Fibroblast of gingiva (primary cell): Measurements from ENCODE around the gene CEP131.
A peak's percentile ranks its signal among the peaks of the same experiment; 100 is the strongest.

Experiments
- DNase-seq: peaks from one replicate; pipeline ENCODE4 v3.0.0-alpha.2; 2011; ENCODE audit warnings: low read depth

Gene CEP131

DNA sequence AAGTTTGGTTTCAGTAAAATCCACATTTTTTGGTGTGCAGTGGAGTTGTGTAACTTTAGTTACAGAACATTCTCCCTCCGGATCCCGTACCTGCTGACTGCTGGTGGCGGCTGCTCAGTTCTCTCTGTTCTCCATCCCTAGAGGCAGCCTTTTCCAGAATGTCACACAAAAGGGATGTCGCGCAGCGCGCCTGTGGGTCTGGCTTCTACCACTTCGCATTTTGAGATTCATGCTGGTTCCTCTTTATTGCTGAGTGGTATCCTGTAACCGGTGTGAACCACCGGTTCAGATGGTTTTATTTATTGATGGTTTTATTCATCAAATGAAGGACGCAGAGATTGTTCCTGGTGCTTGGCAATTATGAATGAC, 981 bp upstream of the CEP131 start:
- DNase-seq = no peak

DNA sequence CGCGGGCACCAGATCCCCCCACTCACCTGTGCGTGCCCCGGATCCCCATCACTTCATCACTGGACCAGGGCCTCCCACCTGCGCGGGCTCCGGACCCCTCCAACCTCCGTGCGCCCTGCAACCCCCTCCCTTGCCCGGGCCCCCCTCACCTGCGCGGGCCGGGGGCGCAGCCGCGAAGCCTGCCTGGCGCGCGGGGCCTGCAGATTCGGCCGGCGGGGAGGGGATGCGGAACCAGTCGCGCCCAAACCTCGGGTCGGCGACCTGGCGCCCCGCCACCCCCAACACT, 202 bp downstream of the CEP131 start:
- DNase-seq = no peak

DNA sequence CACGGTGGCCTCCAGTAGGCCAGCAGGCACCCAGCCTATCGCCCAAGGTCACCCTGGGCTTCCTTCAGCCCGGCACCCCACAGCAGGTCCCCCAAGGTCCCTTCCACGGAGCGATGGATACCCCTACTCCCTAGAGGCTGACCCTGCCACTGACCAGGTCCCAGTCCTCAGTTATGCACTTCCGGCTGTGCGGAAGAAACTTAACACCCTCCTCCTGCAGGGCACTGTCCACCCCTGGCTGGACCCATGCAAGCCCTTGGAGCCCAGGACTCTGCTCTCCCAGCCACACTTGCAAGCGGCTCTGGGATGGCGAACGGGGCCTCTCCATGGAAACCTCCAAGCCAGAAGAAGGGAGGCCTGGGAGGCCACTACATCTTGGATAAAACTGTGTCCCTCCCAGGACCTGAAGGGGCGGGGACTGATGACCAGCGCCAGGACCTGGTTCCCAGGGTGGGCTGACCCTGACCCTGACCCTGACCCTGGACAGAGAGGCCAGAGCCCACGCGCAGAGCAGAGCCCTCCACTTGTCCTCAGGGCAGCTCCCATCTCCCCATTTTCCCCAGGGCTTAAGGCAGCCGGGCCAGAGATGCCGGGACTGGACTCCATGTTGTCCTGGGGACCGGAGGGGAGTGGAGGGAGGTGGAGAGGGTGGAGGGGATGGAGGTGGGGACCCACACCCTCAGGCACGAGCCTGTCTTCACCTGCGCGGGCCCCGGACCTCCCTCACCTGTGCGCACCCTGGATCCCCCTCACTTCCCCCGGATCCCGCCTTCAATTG, 734 bp downstream of the CEP131 start:
- DNase-seq = no peak

DNA sequence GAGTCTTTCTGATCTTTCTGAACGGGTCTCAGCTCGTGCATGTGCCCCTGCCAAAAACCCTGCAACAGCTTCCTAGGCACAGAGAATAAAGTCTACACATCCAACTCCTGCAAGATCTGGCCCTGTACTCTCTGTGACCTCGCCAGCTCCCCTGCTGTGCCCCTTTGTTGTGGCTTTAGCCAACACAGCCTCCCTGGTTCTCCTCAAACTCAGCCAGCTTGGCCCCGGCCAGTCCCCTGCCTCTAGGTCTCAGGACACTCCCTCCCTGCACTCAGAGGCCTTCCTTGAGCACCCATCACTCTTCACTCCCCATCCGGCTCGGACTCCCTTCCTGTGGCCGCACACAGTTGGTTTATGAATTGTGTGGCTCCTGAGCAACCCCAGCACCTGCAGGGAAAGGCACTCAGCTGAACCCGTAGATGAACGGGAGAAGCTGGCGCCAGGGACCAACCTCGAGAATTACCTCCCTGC, 1.4 kb downstream of the CEP131 start:
- no peak for DNase-seq

DNA sequence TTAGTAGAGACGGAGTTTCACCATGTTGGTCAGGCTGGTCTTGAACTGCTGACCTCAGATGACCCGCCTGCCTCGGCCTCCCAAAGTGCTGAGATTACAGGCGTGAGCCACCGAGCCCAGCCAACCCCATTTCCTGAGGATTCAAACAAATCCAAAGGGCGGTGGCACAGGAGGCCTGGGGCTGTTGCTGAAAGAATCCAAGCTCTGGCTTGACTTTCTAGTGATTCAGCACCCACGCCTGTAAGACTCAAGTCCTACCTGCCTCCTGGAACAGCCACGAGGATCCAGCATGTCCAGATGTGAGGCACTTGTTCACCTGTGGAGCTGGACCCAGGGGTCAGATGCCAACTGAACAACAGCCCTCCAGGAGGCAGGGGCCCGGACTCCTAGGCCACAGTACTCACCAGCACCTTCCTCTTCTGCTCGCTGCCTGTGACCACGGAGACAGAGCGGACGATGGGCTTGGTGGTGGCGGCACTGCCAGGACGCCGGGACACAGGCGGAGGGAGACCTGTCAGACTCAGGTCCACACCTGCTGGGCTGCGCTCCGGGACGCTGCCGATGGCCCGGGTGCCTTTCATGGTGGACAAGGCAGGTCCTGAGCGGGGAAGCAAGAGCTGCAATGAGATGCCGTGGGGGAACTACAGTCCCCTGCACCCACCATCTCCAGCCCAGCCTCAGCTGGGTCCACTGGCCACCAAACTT, 3.1 kb downstream of the CEP131 start:
- no peak for DNase-seq

DNA sequence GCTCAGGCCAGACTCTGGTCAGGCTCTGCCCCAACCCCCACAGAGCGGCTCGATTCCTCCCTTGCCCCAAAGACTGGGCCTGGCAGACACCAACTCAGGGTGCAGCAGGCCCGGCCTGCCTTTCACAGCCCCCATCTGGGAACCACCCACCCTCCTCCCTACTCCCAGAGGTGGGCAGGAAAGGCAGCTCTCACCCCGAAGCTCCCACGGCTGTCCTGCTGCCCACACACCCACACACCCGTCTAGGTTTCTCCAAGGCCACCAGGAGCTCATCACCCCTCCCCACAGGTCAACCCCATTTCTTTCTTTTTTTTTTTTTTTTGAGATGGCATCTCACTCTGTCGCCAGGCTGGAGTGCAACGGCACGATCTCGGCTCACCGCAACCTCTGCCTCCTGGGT, 3.8 kb downstream of the CEP131 start:
- no peak for DNase-seq

DNA sequence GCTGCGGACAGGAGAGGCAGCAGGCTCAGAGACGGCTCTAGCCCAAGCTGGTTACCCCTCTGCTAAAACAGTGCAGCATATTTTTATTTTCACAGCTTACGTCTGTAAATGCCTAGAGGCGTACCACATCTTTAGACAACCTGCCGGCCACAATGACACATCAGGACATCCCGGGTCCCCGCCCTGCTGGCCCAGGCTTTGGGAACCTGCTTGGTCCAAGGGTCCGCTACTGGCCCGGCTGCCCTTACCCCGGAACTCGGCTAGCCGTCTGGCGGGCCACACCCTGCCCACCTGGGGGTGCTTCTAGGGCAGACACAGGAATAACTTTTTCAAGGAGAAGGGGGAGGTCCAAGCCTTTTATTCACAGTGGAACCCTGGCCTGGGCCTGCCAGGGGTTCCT, 4.3 kb downstream of the CEP131 start:
- no peak for DNase-seq

DNA sequence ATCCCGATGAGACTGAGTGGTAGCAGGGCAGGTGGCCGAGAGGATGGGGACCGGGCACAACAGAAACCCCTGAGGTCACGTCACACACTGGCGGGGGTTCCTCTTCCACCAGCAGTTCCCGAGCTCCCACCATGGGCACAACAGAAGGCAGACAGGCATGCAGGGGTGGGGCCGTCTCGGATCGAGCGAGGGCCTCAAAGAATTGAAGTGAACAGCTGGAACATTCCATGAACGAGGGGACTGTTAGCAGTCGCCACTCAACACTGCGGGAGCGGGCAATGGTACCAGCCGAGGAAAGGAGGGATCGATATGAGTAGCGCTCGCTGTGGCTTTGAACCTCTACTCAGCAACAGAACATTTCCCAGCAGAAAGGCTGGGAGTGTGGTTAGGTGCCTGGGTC, 5.3 kb downstream of the CEP131 start:
- DNase-seq = no peak

DNA sequence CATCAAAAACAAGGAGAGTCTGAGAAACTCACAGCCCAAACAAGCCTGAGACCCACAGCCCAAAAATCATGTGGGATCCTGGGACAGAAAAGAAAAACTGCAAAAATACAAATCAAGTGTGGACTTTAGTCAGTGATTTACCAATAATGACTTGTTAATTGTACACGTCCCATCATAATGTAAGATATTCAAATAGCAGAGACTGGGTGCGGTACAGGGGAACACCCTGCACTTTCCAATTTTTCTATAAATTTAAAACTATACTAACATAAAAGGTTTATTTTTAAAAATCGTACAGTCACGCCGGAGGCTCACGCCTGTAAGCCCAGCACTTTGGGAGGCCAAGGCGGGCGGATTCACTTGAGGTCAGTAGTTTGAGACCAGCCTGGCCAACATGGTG, 8.8 kb downstream of the CEP131 start:
- no peak for DNase-seq

DNA sequence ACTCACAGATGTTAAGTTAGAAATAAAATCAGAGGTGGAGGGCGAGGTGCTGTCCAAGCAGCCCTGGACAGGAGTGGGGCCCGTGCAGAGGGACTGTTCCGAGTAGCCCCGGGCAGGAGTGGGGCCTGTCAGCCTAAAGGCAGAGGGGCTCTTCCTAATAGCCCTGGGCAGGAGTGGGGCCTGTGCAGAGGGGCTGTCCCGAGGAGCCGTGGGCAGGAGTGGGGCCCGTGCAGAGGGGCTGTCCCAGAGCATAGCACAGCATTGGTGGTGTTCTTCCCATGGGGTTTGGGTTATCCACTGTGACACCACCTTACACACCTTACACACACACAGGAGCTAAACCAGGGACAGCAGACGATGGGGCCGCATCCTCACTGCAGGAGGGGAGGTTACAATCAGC, 10.4 kb downstream of the CEP131 start:
- no peak for DNase-seq

DNA sequence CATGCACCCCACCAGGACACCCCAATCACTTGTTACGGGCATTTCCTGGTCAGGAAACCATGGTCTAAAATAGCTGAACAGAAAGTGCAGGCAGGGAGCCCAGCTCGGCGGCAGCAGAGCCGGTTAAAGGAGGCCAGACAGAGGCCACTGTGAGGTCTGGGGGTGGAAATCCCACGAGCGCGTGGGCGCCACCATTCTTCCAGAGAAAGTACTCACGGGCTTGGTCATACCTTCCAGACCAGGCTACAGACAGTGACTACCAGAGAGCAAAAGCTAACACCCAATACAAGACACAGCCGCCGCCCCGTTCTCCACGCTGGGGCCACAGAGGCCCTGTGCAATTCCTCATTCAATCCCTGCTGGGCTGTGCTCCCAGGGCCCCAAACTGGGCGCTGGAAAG, 11.9 kb downstream of the CEP131 start:
- no peak for DNase-seq

DNA sequence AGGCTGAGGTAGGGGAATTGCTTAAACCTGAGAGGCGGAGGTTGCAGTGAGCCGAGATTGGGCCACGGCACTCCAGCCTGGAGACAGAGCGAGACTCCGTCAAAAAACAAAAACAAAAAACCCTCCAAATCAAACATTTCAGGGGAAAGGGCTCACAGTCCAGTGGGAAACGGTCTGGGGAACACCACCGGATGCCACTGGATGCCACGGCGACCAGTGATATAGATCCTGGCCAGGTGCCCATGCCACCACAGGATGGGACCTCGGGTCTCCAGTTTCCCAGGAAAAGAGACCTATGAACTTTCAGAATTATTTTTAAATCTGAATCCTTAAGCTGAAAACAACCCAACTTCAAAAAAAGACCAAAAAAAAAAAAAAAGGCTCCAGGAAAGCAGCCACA, 12.3 kb downstream of the CEP131 start:
- no peak for DNase-seq

DNA sequence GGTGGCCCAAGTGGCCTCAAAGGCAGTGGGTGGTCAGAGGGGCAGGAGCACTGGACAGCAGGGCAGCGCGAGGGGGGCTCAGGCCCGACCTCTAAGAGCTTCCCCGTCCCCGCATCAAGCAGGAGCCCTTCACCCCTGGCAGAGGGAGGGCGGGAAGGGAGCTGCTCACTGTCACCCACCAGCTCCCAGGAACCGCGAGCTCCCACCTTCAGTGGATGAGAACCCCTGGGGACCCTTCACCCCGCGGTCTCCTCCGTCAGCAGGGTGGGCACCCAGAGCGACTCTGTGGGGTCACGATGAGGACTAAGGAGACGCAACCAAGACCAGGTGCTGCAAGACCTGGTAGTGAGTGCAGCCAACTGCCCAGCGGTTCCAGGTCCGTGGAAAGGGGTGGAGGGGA, 13.6 kb downstream of the CEP131 start:
- no peak for DNase-seq

DNA sequence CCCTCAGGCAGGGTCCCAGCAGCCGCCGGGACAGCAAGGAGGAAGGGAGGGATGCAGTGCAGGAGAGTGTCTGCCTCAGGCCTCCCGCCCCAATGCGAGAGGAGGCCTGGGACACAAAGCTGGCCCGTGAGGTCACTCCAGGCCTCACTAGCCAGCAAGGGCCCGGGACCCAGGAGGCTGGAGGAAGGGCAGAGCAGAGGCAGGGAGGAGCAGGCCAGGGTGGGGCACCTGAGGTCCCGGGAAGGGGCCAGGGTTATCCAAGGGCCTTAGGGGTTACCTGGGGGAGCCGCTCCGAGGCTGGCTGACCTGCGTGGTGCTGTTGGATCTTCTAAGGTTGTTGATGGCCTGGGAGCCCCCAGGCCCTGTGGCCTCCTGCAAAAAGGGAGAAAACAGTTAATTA, 14.1 kb downstream of the CEP131 start:
- DNase-seq = no peak

DNA sequence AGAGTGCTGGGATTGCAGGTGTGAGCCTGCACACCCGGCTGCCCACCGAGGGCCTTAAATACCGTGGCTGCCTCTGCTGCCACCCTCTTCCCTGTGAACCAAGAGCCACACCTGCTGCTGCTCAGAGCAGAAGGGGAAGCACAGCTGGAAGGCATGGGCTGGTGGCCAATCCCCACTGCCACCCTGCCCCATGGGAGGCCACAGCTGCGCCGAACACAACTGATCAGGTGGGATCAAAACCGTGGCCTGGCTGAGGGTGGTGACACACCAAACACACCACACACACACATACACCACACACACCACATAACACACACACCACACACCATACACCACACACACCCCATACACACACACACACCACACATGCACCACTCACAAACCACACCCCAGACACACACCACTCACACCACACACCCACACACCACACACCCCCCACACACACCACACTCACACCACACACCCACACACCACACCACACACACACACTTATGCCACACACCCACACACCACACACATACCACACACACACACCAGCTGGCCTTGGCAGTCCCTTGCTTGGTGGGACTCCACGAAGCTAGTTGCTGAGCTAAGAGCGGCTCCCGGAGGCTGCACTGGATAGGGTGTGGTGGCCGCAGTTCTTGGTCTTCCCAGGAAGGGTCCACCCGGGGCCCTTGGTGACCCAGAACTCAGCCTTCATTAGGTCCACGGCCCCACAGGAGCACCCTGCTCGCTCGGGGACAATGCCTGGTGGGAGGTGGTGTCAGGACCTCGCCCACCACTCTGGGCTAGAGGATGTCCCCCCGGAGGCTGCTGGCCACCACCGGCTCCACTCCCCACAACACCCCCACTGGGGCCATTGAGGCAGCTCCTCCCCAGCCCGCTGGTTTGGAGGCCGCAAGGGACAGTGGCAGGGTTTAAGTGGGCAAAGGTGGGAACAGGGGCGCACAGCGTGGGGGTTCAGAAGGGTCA, 14.9 kb downstream of the CEP131 start:
- no peak for DNase-seq

DNA sequence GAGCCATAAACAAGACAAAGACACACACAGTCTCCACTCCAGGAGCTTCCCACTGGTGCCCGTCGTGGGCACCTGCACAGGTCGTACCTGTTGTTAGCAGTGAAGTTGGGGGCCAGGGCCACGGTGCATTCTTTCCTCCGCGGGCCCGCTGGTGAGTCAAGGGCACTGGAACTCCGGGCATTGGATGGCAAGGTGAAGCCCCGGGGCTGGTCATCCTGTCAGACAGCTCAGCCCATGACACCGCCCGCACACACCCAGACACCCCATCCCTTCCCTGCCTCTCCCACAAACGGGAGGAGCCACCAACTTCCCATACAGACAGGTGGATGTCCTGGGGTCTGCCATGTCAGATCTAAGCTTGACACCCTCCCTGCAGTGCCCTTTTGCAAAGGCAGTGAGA, 16.1 kb downstream of the CEP131 start:
- DNase-seq = no peak

DNA sequence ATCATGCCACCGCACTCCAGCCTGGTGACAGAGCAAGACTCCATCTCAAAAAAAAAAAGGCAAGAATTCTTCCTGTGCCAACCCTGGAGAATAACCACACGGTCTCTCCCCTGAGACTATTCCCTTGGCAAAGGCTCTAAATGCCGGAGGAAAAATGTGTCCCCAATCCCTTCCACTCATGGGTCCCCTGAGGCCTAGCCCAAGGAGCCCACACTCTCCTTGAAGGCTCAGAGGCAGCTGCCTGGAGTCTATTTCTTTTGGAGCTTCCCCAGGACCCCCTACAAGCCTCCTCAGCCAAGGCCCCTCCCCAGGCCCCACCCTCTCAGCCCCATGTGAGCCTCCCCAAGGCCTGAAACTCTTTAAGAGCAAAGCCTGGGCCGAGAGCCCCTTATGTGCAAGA, 16.6 kb downstream of the CEP131 start:
- no peak for DNase-seq

DNA sequence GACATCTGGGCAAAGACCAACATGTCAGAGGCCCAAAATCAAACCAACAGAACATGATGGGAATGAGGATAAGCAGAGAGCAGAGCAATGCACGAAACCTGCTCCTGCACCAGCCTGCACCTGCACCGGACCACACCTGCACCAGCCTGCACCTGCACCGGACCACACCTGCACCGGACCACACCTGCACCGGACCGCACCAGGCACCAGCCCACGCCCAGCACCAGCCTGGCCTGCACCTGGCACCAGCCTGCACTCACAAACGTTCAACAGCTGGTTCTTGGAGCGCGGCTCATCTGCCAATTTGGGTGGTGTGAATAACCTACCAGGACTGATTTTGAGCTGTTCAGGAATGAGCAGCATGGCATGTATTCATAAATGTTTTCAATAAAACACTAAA, 18.2 kb downstream of the CEP131 start:
- no peak for DNase-seq

DNA sequence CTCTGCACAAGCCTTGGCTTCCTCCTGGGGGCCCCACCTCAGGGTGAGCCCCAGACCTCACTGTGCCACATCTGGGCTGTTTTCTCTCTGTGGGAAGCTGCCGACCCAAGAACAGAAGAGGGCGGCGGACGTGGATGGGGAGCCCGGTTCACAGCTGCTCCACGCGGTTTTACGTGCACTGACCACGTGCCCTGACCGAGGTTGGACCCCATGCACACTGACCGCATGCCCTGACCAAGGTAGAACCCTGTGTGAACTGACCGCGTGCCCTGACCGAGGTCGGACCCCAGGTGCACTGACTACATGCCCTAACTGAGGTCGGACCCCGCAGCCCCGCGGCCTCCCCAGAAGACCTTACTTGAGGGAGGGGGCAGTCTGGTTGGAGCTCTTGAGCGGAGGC, 19.6 kb downstream of the CEP131 start:
- DNase-seq = no peak

DNA sequence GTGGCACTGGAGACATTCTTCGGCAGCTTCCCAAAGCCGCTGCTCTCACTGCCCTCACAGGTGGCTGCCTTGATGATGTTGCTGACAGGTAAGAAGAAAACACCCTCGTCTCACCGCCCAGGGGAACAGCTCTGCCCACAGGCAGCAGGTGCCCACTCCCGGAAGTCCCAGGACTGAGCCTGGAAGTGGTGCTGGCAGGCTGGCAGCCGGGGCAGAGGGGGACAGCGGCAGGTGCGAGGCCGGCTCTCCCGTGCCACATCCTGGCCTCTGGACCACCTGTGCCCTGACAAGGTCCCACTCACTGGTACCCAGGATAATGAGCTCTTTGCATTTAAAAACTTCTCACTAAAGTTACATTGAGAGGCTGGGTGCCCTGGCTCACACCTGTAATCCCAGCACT, 20.4 kb downstream of the CEP131 start:
- no peak for DNase-seq

DNA sequence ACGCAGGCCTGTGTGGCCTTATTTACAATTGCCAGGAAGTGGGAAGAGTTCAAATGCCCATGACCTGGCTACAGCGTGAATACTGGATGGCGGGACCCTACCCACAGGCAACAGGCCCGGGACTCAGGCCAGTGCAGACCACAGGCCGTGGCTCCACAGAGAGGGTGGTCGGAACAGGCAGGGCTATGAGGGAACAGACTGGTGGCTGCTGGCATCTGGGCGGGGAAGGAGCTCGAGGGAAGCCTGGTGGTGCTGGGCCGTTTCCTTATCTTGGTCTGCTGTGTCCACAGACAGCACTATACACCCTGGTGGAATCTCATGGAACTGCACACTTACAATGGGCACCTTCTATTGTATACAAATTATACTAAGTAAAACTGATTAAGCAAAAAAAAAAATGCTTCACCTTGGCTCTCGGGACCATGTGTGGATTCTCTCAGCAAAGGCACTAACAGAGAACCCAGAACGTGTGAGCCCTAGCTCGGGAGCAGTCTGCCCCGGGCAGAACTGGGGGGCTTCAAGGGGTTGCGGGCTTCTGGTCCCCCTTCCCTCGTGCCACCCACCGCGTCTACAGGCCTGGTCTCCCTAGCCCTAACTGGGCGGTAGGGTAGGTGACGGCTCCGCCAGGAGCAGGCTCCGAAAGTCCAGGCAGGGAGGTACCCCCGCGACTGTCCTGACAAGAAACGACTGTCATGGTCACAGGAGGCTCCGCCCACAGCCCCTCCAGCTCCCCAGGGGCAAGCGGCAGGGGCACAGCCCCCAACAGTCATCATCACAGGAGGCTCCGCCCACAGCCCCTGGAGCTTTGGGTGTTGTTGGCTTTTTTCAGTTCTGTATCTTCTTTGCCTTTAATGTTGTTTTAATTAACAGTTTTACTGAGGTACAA, 21.8 kb downstream of the CEP131 start:
- peak; percentile 67 for DNase-seq

DNA sequence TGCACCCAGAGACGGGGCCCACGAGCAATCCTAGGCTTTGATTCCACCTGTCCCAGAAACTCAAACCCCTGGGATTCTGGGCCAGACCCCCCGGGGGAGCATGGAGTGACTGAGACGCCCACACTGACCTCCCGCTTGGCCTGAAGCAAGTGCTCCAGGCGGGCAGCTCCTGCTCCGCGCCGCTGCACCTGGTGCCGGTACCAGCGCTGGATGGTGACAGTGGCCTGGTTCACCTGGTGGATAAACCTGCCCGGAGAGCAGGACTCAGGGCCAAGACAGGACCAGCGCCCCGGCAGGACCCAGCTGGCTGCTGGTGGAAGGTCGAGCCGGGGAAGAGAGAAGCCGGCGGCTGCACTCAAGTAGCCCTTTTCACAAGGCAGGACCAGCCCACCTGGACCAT, 22.6 kb downstream of the CEP131 start:
- DNase-seq = no peak
